ENCODE data around the gene PIEZO2.

GRCh38 chr18:11125492-11126315, 23.7 kb downstream of the PIEZO2 start:
- TF ChIP-seq CTCF (IDR thresholded peaks at IDR 0.05) (no peak), POLR2A (IDR thresholded peaks at IDR 0.05) (no peak)

Measured in ovary (tissue), 3 donors.